IMR-90 (cell line): ENCODE measurements around the gene LONRF3. TPM values are rescaled to one million over a fixed set of nuclear protein-coding genes. Genes with fewer than 3 reads are reported as not detected.

Source experiments
- ATAC-seq: fragments of 200-7000 bp; cut with Tn5 transposase; 2 replicates; pipeline ENCODE4 v1.9.1; 2020; ENCODE audit warnings: low read depth, mild to moderate bottlenecking, moderate library complexity
- BruUV-seq: library from RNA; stranded (reverse); fragments of 400-500 nt; replicated peaks from 2 replicates; lab custom pipeline; 2021; lab: Mats Ljungman, UMichigan
- CTCF ChIA-PET: fragments of 300-600 bp; formaldehyde crosslinking; extraction: SDS; loops from one replicate; lab custom pipeline; 2021; ENCODE audit warnings: antibody characterized with exemption; lab: Yijun Ruan, JAX
- POLR2A ChIA-PET: fragments of 300-600 bp; sonication (Branson Sonifier 250); formaldehyde crosslinking; loops from one replicate; lab custom pipeline; 2022; ENCODE audit warnings: antibody characterized with exemption; ENCODE audit not compliant: unreplicated experiment; lab: Charles Lee
- DNase-seq: peaks from one replicate; pipeline ENCODE4 v3.0.0; 2013
- H2AFZ ChIP-seq: replicated peaks from 2 replicates; pipeline ENCODE3; 2013; ENCODE audit warnings: low read length, mild to moderate bottlenecking; ENCODE audit not compliant: poor library complexity
- H2AK5ac ChIP-seq: 2 replicates; pipeline ENCODE4 v1.6.1; 2013; ENCODE audit warnings: low read depth, low read length, inconsistent platforms
- H2AK9ac ChIP-seq: replicated peaks from 2 replicates; pipeline ENCODE3; 2013; ENCODE audit warnings: mild to moderate bottlenecking, low read depth, low read length, moderate library complexity; ENCODE audit not compliant: poor library complexity
- H2BK120ac ChIP-seq: 2 replicates; pipeline ENCODE4 v1.6.1; 2013; ENCODE audit warnings: low read depth, low read length, inconsistent platforms
- H2BK15ac ChIP-seq: 3 replicates; pipeline ENCODE4 v1.6.1; 2013; ENCODE audit warnings: low read depth, low read length, inconsistent platforms
- H2BK20ac ChIP-seq: 2 replicates; pipeline ENCODE4 v1.6.1; 2013; ENCODE audit warnings: low read depth, mild to moderate bottlenecking, inconsistent platforms, low read length, moderate library complexity
- H2BK5ac ChIP-seq: 2 replicates; pipeline ENCODE4 v1.6.1; 2013; ENCODE audit warnings: mild to moderate bottlenecking, low read depth, low read length, inconsistent platforms; ENCODE audit not compliant: poor library complexity, severe bottlenecking
- H3K14ac ChIP-seq: replicated peaks from 2 replicates; pipeline ENCODE4 v1.6.1; 2013; ENCODE audit warnings: low read depth, low read length, inconsistent platforms
- H3K18ac ChIP-seq: 2 replicates; pipeline ENCODE4 v1.6.1; 2013; ENCODE audit warnings: low read depth, low read length, control low read depth
- H3K23ac ChIP-seq: 2 replicates; pipeline ENCODE4 v1.6.1; 2013; ENCODE audit warnings: low read depth, low read length, inconsistent platforms
- H3K27ac ChIP-seq: 2 replicates; pipeline ENCODE4 v1.5.1; 2013; ENCODE audit warnings: mild to moderate bottlenecking, control low read depth, low read length; ENCODE audit not compliant: insufficient read depth
- H3K27me3 ChIP-seq: 2 replicates; pipeline ENCODE4 v1.6.1; 2013; ENCODE audit warnings: low read length; ENCODE audit not compliant: control insufficient read depth, insufficient read depth
- H3K36me3 ChIP-seq: 2 replicates; pipeline ENCODE4 v1.6.1; 2013; ENCODE audit warnings: low read length, mixed read lengths; ENCODE audit not compliant: control insufficient read depth, insufficient read depth
- H3K4ac ChIP-seq: 2 replicates; pipeline ENCODE4 v1.6.1; 2013; ENCODE audit warnings: low read depth, low read length, inconsistent platforms
- H3K4me1 ChIP-seq: 2 replicates; pipeline ENCODE4 v1.6.1; 2013; ENCODE audit warnings: low read length, mixed read lengths; ENCODE audit not compliant: control insufficient read depth, insufficient read depth
- H3K4me2 ChIP-seq: 2 replicates; pipeline ENCODE4 v1.6.1; 2013; ENCODE audit warnings: low read depth, mild to moderate bottlenecking, control low read depth, low read length, moderate library complexity
- H3K4me3 ChIP-seq: 2 replicates; pipeline ENCODE4 v1.5.1; 2013; ENCODE audit warnings: low read depth, mild to moderate bottlenecking, control low read depth, low read length, moderate library complexity; ENCODE audit not compliant: insufficient read depth
- H3K56ac ChIP-seq: 2 replicates; pipeline ENCODE4 v1.6.1; 2013; ENCODE audit warnings: low read length, inconsistent platforms; ENCODE audit not compliant: insufficient read depth; ENCODE audit errors: extremely low read depth
- H3K79me1 ChIP-seq, 2 experiments: 2 replicates each; pipeline ENCODE4 v1.6.1; 2013; ENCODE audit warnings: low read length in 2 of 2, inconsistent platforms in 1 of 2, low read depth in 1 of 2
- H3K9ac ChIP-seq: 2 replicates; pipeline ENCODE4 v1.6.1; 2013; ENCODE audit warnings: low read depth, low read length, control low read depth
- H3K9me1 ChIP-seq: 2 replicates; pipeline ENCODE4 v1.6.1; 2013; ENCODE audit warnings: low read length, inconsistent platforms; ENCODE audit not compliant: insufficient read depth
- H3K9me3 ChIP-seq: 2 replicates; pipeline ENCODE4 v1.6.1; 2013; ENCODE audit warnings: low read length; ENCODE audit not compliant: control insufficient read depth, insufficient read depth
- H4K20me1 ChIP-seq: 2 replicates; pipeline ENCODE4 v1.6.1; 2013; ENCODE audit warnings: low read length, inconsistent platforms; ENCODE audit not compliant: insufficient read depth
- H4K5ac ChIP-seq: 2 replicates; pipeline ENCODE4 v1.6.1; 2013; ENCODE audit warnings: mild to moderate bottlenecking, low read depth, low read length, control low read depth
- H4K8ac ChIP-seq, 2 experiments: 2 replicates each; pipeline ENCODE4 v1.6.1; 2013; ENCODE audit warnings: low read depth in 2 of 2, low read length in 2 of 2, control low read depth in 1 of 2, inconsistent platforms in 1 of 2
- H4K91ac ChIP-seq: 2 replicates; pipeline ENCODE4 v1.6.1; 2013; ENCODE audit warnings: low read depth, low read length, inconsistent platforms; ENCODE audit not compliant: insufficient read depth
- BHLHE40 ChIP-seq: fragments of 150-350 bp; IDR thresholded peaks from 2 replicates; pipeline ENCODE4 v1.6.1; 2016; ENCODE audit warnings: mild to moderate bottlenecking, low read depth, low read length
- CEBPB ChIP-seq: IDR thresholded peaks from 2 replicates; pipeline ENCODE4 v1.6.1; 2012; ENCODE audit warnings: low read depth, low read length, improper control_type of control experiment
- CHD1 ChIP-seq: IDR thresholded peaks from 2 replicates; pipeline ENCODE4 v1.6.1; 2012; ENCODE audit warnings: low read depth, low read length, improper control_type of control experiment
- CTCF ChIP-seq: conservative IDR thresholded peaks from 2 replicates; pipeline ENCODE4 v1.5.1; 2012; ENCODE audit warnings: mild to moderate bottlenecking, low read depth, low read length, improper control_type of control experiment
- ELK1 ChIP-seq: fragments of 150-350 bp; IDR thresholded peaks from 2 replicates; pipeline ENCODE4 v1.6.1; 2016; ENCODE audit warnings: low read depth, mild to moderate bottlenecking, low read length, moderate library complexity, borderline replicate concordance
- FOS ChIP-seq: fragments of 150-350 bp; IDR thresholded peaks from 2 replicates; pipeline ENCODE4 v1.6.1; 2016; ENCODE audit warnings: low read depth, low read length
- MAFK ChIP-seq: IDR thresholded peaks from 2 replicates; pipeline ENCODE4 v1.6.1; 2012; ENCODE audit warnings: low read depth, low read length, improper control_type of control experiment
- MAZ ChIP-seq: IDR thresholded peaks from 2 replicates; pipeline ENCODE4 v1.6.1; 2012; ENCODE audit warnings: low read depth, mild to moderate bottlenecking, low read length, improper control_type of control experiment, moderate library complexity, borderline replicate concordance
- MXI1 ChIP-seq: IDR thresholded peaks from 2 replicates; pipeline ENCODE4 v1.6.1; 2012; ENCODE audit warnings: low read depth, mild to moderate bottlenecking, low read length, moderate library complexity, borderline replicate concordance
- NFE2L2 ChIP-seq: fragments of 150-350 bp; IDR thresholded peaks from 2 replicates; pipeline ENCODE4 v1.6.1; 2016; ENCODE audit warnings: low read depth, mild to moderate bottlenecking, low read length
- POLR2A ChIP-seq: IDR thresholded peaks from 2 replicates; pipeline ENCODE4 v1.6.1; 2012; ENCODE audit warnings: mild to moderate bottlenecking, low read depth, low read length
- RAD21 ChIP-seq: IDR thresholded peaks from 2 replicates; pipeline ENCODE4 v1.6.1; 2012; ENCODE audit warnings: low read length, improper control_type of control experiment
- RCOR1 ChIP-seq: IDR thresholded peaks from 2 replicates; pipeline ENCODE4 v1.6.1; 2012; ENCODE audit warnings: mild to moderate bottlenecking, low read length, improper control_type of control experiment; ENCODE audit not compliant: insufficient replicate concordance
- RFX5 ChIP-seq: IDR thresholded peaks from 2 replicates; pipeline ENCODE4 v1.8.0; 2012; ENCODE audit warnings: low read depth, mild to moderate bottlenecking, low read length, moderate library complexity
- SMC3 ChIP-seq: fragments of 150-350 bp; IDR thresholded peaks from 2 replicates; pipeline ENCODE4 v1.6.1; 2016; ENCODE audit warnings: low read depth, mild to moderate bottlenecking, antibody characterized with exemption, low read length, moderate library complexity
- USF2 ChIP-seq: fragments of 150-350 bp; IDR thresholded peaks from 2 replicates; pipeline ENCODE4 v1.6.1; 2017; ENCODE audit warnings: mild to moderate bottlenecking, antibody characterized with exemption, low read length, low read depth
- WGBS, 2 experiments: methylation state at CpG; one replicate each; pipeline versions ENCODE4 v1.1.5 to v1.1.7; 2013; ENCODE audit warnings: missing lambda C conversion rate in 2 of 2; ENCODE audit not compliant: insufficient read length in 1 of 2; ENCODE audit errors: extremely low coverage in 2 of 2; 5-methylcytosine and 5-hydroxymethylcytosine counted together
- dilution Hi-C: fragments of 300-500 bp; cut with HindIII; formaldehyde crosslinking; loops from one replicate; pipeline ENCODE4 v1.14.3; 2018; ENCODE audit warnings: low sequenced_read_pairs; ENCODE audit not compliant: unreplicated experiment
- in situ Hi-C: fragments of 300-500 bp; cut with MboI; formaldehyde crosslinking; loops from 3 replicates; pipeline ENCODE4 v1.14.3; 2019; ENCODE audit warnings: low sequenced_read_pairs, inconsistent platforms, mixed read lengths
- intact Hi-C: fragments of 100-400 bp; cut with micrococcal nuclease; formaldehyde crosslinking; loops from 2 replicates; pipeline ENCODE4 v1.10.0; 2022
- polyA plus RNA-seq, 3 experiments: library from polyadenylated mRNA; depleted of rRNA; stranded (reverse); fragments of >200 nt; gene quantifications; 2 replicates each; pipeline ENCODE4 v1.2.3, GENCODE V29; 2012; ENCODE audit warnings: low replicate concordance in 1 of 3
- total RNA-seq: library from RNA; depleted of rRNA; stranded (reverse); fragments of >200 nt; gene quantifications from 2 replicates; pipeline ENCODE4 v1.2.3, GENCODE V29; 2012

LONRF3 gene
- total and polyA plus RNA-seq, 2 of the 4 experiments (the other 2 are of a cell fraction): not detected

GRCh38 chrX:118948270-118948669 lies 26.1 kb upstream of the LONRF3 start:
- ATAC-seq: no peak
- Histone ChIP-seq H3K9me3 (no peaks in the 10 kb centered on the region), H3K4me3 (no peak overlapping the region), H2BK15ac (no peak overlapping the region), H3K4ac (no peak overlapping the region), H2AK9ac (no peak overlapping the region), H2AFZ (no peak overlapping the region), H3K56ac (no peak overlapping the region), H3K9ac (no peak overlapping the region), H3K18ac (no peak overlapping the region), H3K27ac (no peak overlapping the region), H3K4me1 (no peaks in the 10 kb centered on the region), H2AK5ac (no peak overlapping the region), H4K8ac (no peak overlapping the region), H2BK120ac (no peak overlapping the region), H4K20me1 (no peaks in the 10 kb centered on the region), H3K27me3 (0 out of 2 replicates have a peak, but pooled peaks cover 2% of the 10 kb centered on the region), H4K5ac (no peak overlapping the region), H3K4me2 (no peak overlapping the region), H3K36me3 (no peaks in the 10 kb centered on the region), H2BK20ac (no peak overlapping the region), H4K91ac (no peak overlapping the region), H3K23ac (no peak overlapping the region), H3K79me1 (no peaks in the 10 kb centered on the region), H3K9me1 (no peaks in the 10 kb centered on the region), H2BK5ac (no peak overlapping the region), H3K14ac (no peak overlapping the region)
- no TSS peak for BruUV-seq
- DNase-seq: no peak
- TF ChIP-seq MAFK: no peak
- no peak for TF ChIP-seq MAZ
- no peak for TF ChIP-seq ELK1
- TF ChIP-seq BHLHE40: no peak
- TF ChIP-seq RAD21: no peak
- TF ChIP-seq SMC3: no peak
- TF ChIP-seq POLR2A: no peak
- no peak for TF ChIP-seq CEBPB
- no peak for TF ChIP-seq NFE2L2
- TF ChIP-seq RCOR1: no peak
- no peak for TF ChIP-seq USF2
- TF ChIP-seq CTCF: no peak
- TF ChIP-seq RFX5: no peak
- no peak for TF ChIP-seq MXI1
- no peak for TF ChIP-seq FOS
- TF ChIP-seq CHD1: no peak
- dilution Hi-C loops: no loop called here
- ChIA-PET POLR2A (interaction anchor here (0.6 kb wide), 1 partner anchor 68 kb away, joined by 8 read pairs; no protein-coding TSS in a partner anchor), CTCF (no interaction called here)
- intact Hi-C loops: no loop called here
- in situ Hi-C loops: no loop called here
- WGBS, 2 experiments: no CpG with 5 or more reads among the region's 1 CpG
